Measurements from ENCODE around the gene SERPINB5.

Gene SERPINB5

DNA sequence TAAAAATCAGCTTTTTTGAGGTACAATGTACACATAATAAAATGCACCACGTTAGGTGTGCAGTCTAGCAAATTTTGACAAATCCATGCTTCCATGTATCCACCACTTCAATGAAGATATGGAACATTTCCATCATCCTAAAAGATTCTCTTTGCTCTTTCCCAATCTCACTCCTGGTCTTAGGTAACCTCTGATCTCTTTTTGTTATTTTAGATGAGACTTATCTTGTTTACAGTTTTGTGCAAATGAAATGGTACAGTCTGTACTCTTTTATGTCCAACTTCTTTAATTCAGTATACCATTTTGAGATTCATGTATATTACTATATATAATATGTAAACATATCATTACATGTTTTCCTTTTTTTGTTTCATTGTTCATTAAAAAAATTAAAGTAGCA, 16.3 kb upstream of the SERPINB5 start:
- no peaks in the 10 kb centered on the region for H3F3A ChIP-seq (ENCODE audit: low read depth)
- no peaks in the 10 kb centered on the region for H3K36me3 ChIP-seq (ENCODE audit: insufficient read depth, low read length)
- no peaks in the 10 kb centered on the region for H3K27me3 ChIP-seq (ENCODE audit: insufficient read depth, low read length, poor library complexity, severe bottlenecking)
- no peaks in the 10 kb centered on the region for H3K79me2 ChIP-seq (ENCODE audit: insufficient read depth, low read length)
- no peaks in the 10 kb centered on the region for H3K9me2 ChIP-seq (replicated peaks; ENCODE audit: low read depth, low read length)
- H2AFZ ChIP-seq (ENCODE audit: low read length), result no peak overlapping the region
- no peaks in the 10 kb centered on the region for H3K9me3 ChIP-seq (ENCODE audit: insufficient read depth, low read depth, low read length)
- H3K9ac ChIP-seq (ENCODE audit: low read depth, low read length, poor library complexity, severe bottlenecking), result no peak overlapping the region
- H3K4me2 ChIP-seq (ENCODE audit: low read depth, low read length, poor library complexity, severe bottlenecking), result no peak overlapping the region
- H3K4me1 ChIP-seq (ENCODE audit: insufficient read depth, low read length, poor library complexity, severe bottlenecking), result no peaks in the 10 kb centered on the region
- TF ChIP-seq EZH2phosphoT487 (IDR thresholded peaks at IDR 0.05; ENCODE audit: borderline replicate concordance), result no peak
- TF ChIP-seq, protein P1, sequence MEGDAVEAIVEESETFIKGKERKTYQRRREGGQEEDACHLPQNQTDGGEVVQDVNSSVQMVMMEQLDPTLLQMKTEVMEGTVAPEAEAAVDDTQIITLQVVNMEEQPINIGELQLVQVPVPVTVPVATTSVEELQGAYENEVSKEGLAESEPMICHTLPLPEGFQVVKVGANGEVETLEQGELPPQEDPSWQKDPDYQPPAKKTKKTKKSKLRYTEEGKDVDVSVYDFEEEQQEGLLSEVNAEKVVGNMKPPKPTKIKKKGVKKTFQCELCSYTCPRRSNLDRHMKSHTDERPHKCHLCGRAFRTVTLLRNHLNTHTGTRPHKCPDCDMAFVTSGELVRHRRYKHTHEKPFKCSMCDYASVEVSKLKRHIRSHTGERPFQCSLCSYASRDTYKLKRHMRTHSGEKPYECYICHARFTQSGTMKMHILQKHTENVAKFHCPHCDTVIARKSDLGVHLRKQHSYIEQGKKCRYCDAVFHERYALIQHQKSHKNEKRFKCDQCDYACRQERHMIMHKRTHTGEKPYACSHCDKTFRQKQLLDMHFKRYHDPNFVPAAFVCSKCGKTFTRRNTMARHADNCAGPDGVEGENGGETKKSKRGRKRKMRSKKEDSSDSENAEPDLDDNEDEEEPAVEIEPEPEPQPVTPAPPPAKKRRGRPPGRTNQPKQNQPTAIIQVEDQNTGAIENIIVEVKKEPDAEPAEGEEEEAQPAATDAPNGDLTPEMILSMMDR (conservative IDR thresholded peaks at IDR 0.05; ENCODE audit: low read length), result no peak
- no peaks in the 10 kb centered on the region for H4K20me1 ChIP-seq (ENCODE audit: insufficient read depth, low read length, poor library complexity, severe bottlenecking)
- H3K4me3 ChIP-seq (ENCODE audit: low read length, poor library complexity, severe bottlenecking), result no peak overlapping the region

DNA sequence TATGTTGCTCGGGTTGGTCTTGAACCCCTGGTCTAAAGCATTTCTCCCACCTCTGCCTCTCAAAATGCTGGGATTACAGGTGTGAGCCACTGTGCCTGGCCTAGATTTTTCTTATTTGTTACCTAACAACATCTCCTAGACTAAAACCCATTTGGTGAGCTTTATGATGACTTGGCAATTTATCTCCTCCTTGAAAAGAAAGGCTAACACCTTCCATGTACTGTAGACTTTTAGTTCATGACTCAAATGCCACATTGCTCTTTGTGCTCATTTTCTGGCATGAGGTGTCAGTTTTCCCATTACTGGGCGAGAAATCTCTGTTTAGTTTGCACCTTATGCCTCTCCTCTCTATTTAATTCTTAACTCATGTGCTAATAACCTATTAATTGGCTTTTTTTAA, 12.3 kb upstream of the SERPINB5 start:
- no peaks in the 10 kb centered on the region for H3K27me3 ChIP-seq (ENCODE audit: insufficient read depth, low read length, poor library complexity, severe bottlenecking)
- no peaks in the 10 kb centered on the region for H3F3A ChIP-seq (ENCODE audit: low read depth)
- H3K36me3 ChIP-seq (ENCODE audit: insufficient read depth, low read length), result no peaks in the 10 kb centered on the region
- H3K4me1 ChIP-seq (ENCODE audit: insufficient read depth, low read length, poor library complexity, severe bottlenecking), result no peaks in the 10 kb centered on the region
- H3K9me3 ChIP-seq (ENCODE audit: insufficient read depth, low read depth, low read length), result no peaks in the 10 kb centered on the region
- no peaks in the 10 kb centered on the region for H4K20me1 ChIP-seq (ENCODE audit: insufficient read depth, low read length, poor library complexity, severe bottlenecking)
- TF ChIP-seq, protein P1 (conservative IDR thresholded peaks at IDR 0.05; ENCODE audit: low read length), result no peak
- no peak for TF ChIP-seq EZH2phosphoT487 (IDR thresholded peaks at IDR 0.05; ENCODE audit: borderline replicate concordance)
- no peak overlapping the region for H3K9ac ChIP-seq (ENCODE audit: low read depth, low read length, poor library complexity, severe bottlenecking)
- no peak overlapping the region for H2AFZ ChIP-seq (ENCODE audit: low read length)
- no peaks in the 10 kb centered on the region for H3K79me2 ChIP-seq (ENCODE audit: insufficient read depth, low read length)
- no peak overlapping the region for H3K4me2 ChIP-seq (ENCODE audit: low read depth, low read length, poor library complexity, severe bottlenecking)
- no peak overlapping the region for H3K4me3 ChIP-seq (ENCODE audit: low read length, poor library complexity, severe bottlenecking)
- H3K9me2 ChIP-seq (replicated peaks; ENCODE audit: low read depth, low read length), result no peaks in the 10 kb centered on the region

DNA sequence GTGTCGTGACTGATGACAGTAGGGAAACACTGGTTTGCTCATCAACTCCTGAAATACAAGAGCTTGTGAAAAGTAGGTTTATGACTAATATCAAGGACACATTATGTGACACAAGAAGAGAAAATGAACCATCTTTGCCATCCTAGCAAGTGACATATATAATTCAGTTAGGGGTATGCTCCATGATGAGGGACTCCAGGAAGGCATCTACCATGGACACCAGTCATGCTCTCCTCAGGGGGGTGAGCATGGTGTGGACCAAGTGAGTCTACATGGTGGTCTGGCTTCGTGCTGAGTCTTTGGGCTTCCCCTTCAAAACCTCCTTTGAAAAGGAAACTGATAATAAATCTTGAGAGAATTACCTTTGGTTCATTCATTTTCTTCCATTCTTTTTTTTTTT, 11.7 kb upstream of the SERPINB5 start:
- H3K79me2 ChIP-seq (ENCODE audit: insufficient read depth, low read length), result no peaks in the 10 kb centered on the region
- H2AFZ ChIP-seq (ENCODE audit: low read length), result no peak overlapping the region
- H4K20me1 ChIP-seq (ENCODE audit: insufficient read depth, low read length, poor library complexity, severe bottlenecking), result no peaks in the 10 kb centered on the region
- H3K27me3 ChIP-seq (ENCODE audit: insufficient read depth, low read length, poor library complexity, severe bottlenecking), result no peaks in the 10 kb centered on the region
- H3K9ac ChIP-seq (ENCODE audit: low read depth, low read length, poor library complexity, severe bottlenecking), result no peak overlapping the region
- no peaks in the 10 kb centered on the region for H3F3A ChIP-seq (ENCODE audit: low read depth)
- H3K4me2 ChIP-seq (ENCODE audit: low read depth, low read length, poor library complexity, severe bottlenecking), result no peak overlapping the region
- H3K4me1 ChIP-seq (ENCODE audit: insufficient read depth, low read length, poor library complexity, severe bottlenecking), result no peaks in the 10 kb centered on the region
- no peak overlapping the region for H3K4me3 ChIP-seq (ENCODE audit: low read length, poor library complexity, severe bottlenecking)
- no peaks in the 10 kb centered on the region for H3K9me3 ChIP-seq (ENCODE audit: insufficient read depth, low read depth, low read length)
- no peaks in the 10 kb centered on the region for H3K9me2 ChIP-seq (replicated peaks; ENCODE audit: low read depth, low read length)
- TF ChIP-seq, protein P1 (conservative IDR thresholded peaks at IDR 0.05; ENCODE audit: low read length), result no peak
- TF ChIP-seq EZH2phosphoT487 (IDR thresholded peaks at IDR 0.05; ENCODE audit: borderline replicate concordance), result no peak
- H3K36me3 ChIP-seq (ENCODE audit: insufficient read depth, low read length), result no peaks in the 10 kb centered on the region

Measured in Loucy (cell line).